ENCODE data around the gene TMEM117.

TMEM117 gene

GRCh38 chr12:43835656-43836474 is at the start of gene TMEM117:
TMEM117 (plus strand) TSS chr12:43836081.
- DNase-seq = peak; percentile 69 to 84
- H3K9me3 ChIP-seq = no peaks in the 10 kb centered on the region
- H3K4me3 ChIP-seq = peak within 1 kb of the TSS; percentile 69 to 80
- intact Hi-C loops (cut with DNase I; ENCODE audit: low total_unique reads) = loop anchor here (2.0 kb wide), 1 partner anchor 29 kb away; the partner anchor contains the start of gene TWF1
- H3K27me3 ChIP-seq = no peaks in the 10 kb centered on the region
- TF ChIP-seq CTCF (IDR thresholded peaks at IDR 0.05) = peak in 1 of 2 experiments; percentile 16
- peak within 1 kb of the TSS; percentile 86 to 94 for H3K27ac ChIP-seq
- no peaks in the 10 kb centered on the region for H3K36me3 ChIP-seq
- peaks cover 0 to 23% (median 10%) of the 10 kb centered on the region in 4 donors for H3K4me1 ChIP-seq

- H3K36me3 ChIP-seq = peaks cover 48 to 64% (median 61%) of the 10 kb centered on the region in 3 donors
- no peak overlapping the region for H3K4me3 ChIP-seq
- H3K9me3 ChIP-seq = no peaks in the 10 kb centered on the region
- no peak for DNase-seq
- no peak for TF ChIP-seq CTCF (IDR thresholded peaks at IDR 0.05)
- H3K27ac ChIP-seq = no peak overlapping the region
- no peaks in the 10 kb centered on the region for H3K4me1 ChIP-seq
- H3K27me3 ChIP-seq = no peaks in the 10 kb centered on the region
- intact Hi-C loops (cut with DNase I; ENCODE audit: low total_unique reads) = no loop called here
Observed at GRCh38 chr12:43786899-43787693, 48.8 kb upstream of the TMEM117 start.

GRCh38 chr12:43789941-43790340 is 45.9 kb upstream of the TMEM117 start:
- peaks cover 20 to 47% (median 41%) of the 10 kb centered on the region in 3 donors for H3K36me3 ChIP-seq
- no peaks in the 10 kb centered on the region for H3K4me1 ChIP-seq
- no peak for TF ChIP-seq CTCF (IDR thresholded peaks at IDR 0.05)
- no peak for DNase-seq
- intact Hi-C loops (cut with DNase I; ENCODE audit: low total_unique reads) = no loop called here
- no peaks in the 10 kb centered on the region for H3K9me3 ChIP-seq
- H3K27ac ChIP-seq = no peak overlapping the region
- H3K4me3 ChIP-seq = no peak overlapping the region
- H3K27me3 ChIP-seq = no peaks in the 10 kb centered on the region

GRCh38 chr12:43795716-43796280 is 40.1 kb upstream of the TMEM117 start:
- Histone ChIP-seq H3K27me3 (no peaks in the 10 kb centered on the region), H3K4me3 (no peak overlapping the region), H3K36me3 (peaks cover 41 to 66% (median 63%) of the 10 kb centered on the region in 3 donors), H3K9me3 (no peaks in the 10 kb centered on the region), H3K27ac (no peak overlapping the region), H3K4me1 (no peaks in the 10 kb centered on the region)
- no peak for DNase-seq
- intact Hi-C loops (cut with DNase I; ENCODE audit: low total_unique reads) = no loop called here
- TF ChIP-seq CTCF (IDR thresholded peaks at IDR 0.05) = no peak

GRCh38 chr12:43797561-43798217 is 38.2 kb upstream of the TMEM117 start:
- H3K9me3 ChIP-seq = no peaks in the 10 kb centered on the region
- H3K4me3 ChIP-seq = no peak overlapping the region
- no peak for DNase-seq
- intact Hi-C loops (cut with DNase I; ENCODE audit: low total_unique reads) = no loop called here
- no peaks in the 10 kb centered on the region for H3K27me3 ChIP-seq
- no peak overlapping the region for H3K27ac ChIP-seq
- peaks cover 0 to under 1% (median 0%) of the 10 kb centered on the region in 4 donors for H3K4me1 ChIP-seq
- H3K36me3 ChIP-seq = peaks cover 52 to 78% (median 72%) of the 10 kb centered on the region in 3 donors
- TF ChIP-seq CTCF (IDR thresholded peaks at IDR 0.05) = no peak
